EH (cell line): ENCODE measurements around the gene ENKUR.
A peak's percentile ranks its signal among the peaks of the same experiment; 100 is the strongest.
"Not testable (repeated sequence)": the region's sequence is repeated elsewhere in the genome, so short reads cannot be mapped to it uniquely, and the experiment has no call there.

ENCODE experiments used
- DNase-seq: peaks from one replicate; pipeline ENCODE4 v3.0.0-alpha.2; 2015; ENCODE audit warnings: low read depth

ENKUR gene

GRCh38 chr10:25023278-25023677 lies 7.3 kb upstream of the ENKUR start:
- DNase-seq: no peak

DNA sequence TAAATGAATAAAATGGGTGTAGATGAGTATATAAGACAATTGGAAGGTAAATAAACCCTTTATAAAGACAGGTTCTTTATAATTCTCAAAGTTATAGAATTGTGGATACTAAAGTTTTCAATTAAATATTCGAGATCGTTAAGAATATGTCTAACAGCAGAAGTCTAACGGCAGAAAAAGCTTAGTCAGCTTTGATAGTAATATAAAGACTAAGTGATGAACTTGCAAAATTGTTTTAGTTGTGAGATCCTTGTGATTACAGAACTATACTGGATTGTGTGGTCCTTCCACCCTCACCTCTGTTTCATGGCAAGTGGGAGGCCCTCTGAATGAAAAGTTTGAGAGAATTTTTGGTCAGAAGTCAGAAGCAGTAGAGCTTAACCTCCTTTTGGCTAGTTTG lies 2.7 kb upstream of the ENKUR start:
- DNase-seq: no peak

DNA sequence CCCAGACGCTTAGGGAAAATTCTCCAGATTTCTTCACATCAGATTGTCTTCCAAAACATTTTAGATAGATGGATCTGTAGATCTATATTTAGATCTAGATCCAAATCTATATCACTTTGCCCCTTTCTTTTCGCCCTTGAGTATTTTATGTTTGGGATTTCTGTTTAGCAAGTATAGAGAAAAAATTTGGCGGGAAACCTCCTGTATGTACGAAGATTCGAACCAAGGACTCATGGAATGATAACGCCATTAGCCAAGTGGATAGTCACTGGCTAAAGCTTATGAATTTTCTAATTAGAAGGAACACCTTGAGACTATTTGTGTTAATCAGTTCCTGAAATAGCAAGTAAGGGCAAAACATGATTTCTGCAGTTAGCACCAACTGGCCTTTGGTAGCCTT lies 1.7 kb upstream of the ENKUR start:
- no peak for DNase-seq

GRCh38 chr10:25017154-25017590 lies 1.2 kb upstream of the ENKUR start:
- no peak for DNase-seq

DNA sequence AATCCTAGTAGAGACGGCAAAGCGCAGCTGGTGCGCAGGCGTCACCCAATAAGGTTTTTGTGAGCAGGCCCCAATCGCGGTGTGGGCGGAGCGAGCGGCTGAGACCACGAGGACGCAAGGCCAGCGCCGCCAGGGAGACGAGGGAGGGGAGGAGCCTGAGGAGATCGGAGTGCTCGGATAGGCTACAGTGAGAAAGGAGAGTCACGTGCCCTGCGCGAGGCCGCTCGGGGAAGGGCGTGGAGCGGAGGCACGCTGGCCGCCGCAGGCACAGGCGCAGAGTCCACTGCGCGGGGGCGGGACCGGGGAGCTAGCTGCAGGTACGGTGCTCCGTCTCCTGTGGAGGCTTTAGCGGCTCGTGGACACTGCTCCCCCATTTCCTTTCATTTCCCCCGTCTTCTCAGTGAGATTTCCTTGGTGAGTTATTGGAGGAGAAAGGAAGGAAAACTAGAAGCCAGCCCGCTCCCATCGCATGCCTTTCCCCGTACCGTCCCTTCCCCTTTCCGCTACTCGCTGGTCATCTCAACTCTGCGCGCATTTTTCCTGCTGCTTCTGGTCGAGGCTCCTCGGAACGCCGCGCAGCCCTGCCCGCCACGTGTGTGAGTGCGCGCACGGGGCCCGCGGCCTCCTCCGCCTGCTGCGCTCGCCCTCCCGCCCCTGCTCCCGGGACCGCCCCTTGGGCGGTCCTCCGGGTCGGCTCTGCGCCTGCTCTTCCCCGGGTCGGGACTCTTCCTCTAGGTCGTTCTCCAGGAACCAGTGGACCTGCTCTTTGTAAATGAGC lies 607 bp upstream of the ENKUR start, which contains the start of gene THNSL1:
Gene THNSL1, plus strand, starts transcription at position 237 of the 778 bp plus-strand sequence. CDS start 6,612 bp downstream, outside the sequence.
- DNase-seq: peak; percentile 99

GRCh38 chr10:25014579-25014978 lies 1.4 kb downstream of the ENKUR start:
- DNase-seq: no peak

- DNase-seq: not testable (repeated sequence)
These were observed 4.4 kb downstream of the ENKUR start for GRCh38 chr10:25011591-25011990.

DNA sequence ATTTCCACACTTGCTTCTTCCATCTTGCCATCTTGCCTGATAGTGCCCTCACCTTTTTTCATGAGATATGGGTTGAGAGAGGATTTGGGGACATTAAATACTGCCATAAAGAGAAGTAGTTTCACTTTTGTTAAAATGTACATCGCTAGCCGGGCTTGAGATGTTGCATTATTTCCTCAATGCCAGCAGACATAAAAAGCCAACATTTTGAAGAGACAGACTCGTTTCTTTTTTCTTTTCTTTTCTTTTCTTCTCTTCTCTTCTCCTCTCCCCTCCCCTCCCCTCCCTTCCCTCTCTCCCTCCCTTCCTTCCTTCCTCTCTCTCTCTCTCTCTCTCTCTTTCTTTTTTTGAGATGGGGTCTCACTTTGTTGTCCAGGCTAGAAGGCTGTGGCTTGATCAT lies 17.9 kb downstream of the ENKUR start:
- no peak for DNase-seq

DNA sequence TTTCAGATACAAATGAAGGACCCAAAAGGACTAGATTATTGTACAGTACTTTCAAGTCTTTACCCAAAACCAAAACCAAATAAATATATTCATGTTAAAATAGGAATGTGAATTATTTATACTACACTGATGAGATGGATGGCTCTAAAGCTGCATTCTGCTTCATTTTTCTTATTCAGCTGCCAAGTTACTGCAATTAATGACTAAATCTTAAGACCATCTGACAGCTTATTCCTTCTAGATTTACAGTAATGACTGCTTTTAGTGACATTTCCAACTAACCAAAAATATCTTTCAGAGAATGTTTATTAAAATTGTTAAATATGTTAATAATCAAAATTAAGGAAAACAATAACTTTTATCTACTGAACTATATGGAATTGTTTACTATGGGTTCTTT lies 20.9 kb downstream of the ENKUR start:
- no peak for DNase-seq

DNA sequence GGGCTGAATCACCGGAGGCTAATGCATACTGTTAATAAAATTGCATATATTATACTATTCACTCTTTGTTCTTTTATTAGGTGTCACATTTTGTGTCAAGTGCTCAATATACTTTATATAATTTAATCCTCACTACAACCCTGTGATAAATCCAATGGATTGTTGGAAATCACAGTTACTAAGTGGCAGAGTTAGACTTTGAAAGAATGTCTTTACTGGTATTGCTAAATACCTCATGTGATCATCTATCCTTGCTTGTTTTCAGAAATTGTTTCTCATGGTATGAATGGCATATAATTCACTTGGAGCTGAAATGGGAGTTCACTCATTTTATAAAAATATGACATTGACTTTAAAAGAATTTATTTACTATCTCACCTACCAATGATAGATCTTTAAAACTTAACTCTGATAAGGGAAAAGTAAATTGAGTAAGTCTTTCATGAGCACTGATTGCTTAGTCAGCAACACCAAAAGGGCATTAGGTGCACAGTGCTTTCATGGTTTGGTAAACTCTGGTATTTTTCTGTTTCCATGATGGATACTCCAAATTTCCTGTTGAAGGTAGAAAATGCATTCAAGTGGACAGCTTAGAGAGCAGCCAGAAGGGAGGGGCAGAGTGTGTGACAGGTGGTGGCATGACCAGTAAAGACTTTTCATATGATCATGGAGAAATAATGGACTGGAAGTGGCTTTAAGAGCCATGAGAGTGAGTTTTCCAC lies 22.6 kb downstream of the ENKUR start:
- DNase-seq: no peak

GRCh38 chr10:24992512-24993133 lies 23.3 kb downstream of the ENKUR start:
- DNase-seq: no peak

GRCh38 chr10:24991298-24991697 lies 24.7 kb downstream of the ENKUR start:
- DNase-seq: no peak

DNA sequence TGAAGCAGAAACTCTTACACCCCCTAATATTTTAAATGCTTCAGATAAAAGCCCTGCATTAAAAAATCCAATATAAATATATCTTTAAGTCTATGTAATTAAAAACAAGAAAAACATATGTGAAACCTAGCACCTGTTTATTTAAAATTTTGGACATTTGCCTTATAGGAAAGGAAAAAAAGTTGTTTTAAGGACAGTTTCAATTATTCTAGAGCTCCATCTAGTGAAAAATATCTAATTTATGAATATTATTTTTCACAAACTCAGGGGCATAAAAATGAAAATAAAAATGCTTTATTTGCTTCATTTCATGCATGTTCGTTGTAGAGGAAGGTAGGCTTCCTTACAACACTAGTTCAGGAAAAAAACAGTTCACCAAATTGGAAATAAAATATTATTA lies 26.1 kb downstream of the ENKUR start:
- no peak for DNase-seq

DNA sequence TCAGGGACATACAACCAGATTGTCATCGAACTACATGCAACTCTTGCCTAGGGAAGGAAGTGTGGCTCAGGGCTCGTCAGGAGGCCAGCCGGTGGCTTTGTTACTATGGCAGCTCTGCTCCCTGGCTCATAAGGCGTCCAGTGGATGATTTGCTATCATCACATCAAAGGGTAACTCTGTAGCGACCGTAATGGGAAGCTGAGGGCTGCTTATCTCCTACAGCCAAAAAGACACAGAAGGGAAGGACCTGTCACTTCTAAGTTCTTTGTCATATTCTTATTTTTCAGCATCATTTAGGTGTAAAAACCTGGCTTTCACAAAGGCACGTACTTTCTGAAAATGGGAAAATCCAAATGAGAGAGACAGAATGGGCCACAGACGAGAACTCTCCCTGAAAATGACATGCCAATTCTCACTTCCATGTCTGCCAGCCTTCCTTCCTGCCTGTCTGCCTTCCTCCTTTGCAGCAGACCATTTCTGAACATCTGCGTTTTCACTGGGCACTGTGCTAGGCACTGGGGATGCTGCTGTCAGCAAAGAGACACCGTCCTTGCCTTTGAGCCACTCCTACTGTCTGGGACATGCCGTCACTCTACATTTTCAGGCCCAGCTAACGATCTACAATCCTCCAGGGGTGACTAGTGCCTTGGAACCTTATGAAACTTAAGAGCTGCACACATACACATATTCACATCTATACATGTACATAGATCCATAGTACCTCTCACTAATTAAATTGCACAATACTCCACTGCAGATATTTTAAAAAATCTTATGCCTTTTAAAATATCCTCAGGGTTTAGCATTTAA lies 26.9 kb downstream of the ENKUR start:
- no peak for DNase-seq

DNA sequence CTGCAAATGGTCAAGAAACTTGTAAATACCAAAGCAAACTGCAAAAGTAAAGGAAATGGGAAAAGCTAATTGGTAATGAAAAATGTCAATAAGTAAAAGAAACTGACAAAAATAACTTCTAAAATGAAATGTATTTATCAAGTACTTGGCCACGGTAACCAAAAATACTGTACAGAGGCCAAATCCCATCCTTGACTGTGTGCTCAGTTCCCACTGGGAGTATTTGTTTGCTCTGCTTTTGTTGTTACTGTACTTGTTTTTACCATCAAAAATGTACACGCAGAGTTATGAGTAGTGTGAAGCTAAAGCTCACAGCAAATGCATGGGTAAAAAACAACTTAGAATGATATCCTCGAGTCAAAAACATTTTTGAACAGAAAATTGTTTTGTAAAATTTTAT lies 31.1 kb downstream of the ENKUR start:
- DNase-seq: no peak

GRCh38 chr10:24983946-24984345 lies 32.0 kb downstream of the ENKUR start:
- peak; percentile 28 for DNase-seq

DNA sequence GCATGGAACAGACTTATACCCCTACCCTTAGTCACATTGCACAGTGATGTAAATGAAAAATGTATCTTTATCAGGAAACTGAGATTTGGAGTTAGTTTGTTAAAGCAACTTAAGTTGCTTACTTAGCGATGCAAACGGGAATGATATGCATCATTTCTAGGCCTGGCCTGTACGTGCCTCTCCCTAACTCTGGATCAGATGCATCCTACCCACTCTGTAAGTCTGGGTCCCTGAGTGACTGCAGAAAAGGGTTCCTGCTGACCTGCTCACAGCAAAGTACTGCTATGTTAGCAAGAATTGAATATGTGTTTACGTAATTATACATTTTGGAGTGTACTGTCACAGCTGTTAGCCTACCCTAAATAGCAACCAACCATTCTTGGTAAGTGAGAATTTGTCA lies 32.8 kb downstream of the ENKUR start:
- no peak for DNase-seq

- DNase-seq: no peak
These were observed 33.4 kb downstream of the ENKUR start for GRCh38 chr10:24982319-24983112.

GRCh38 chr10:24981161-24981710 lies 34.7 kb downstream of the ENKUR start:
- DNase-seq: no peak

GRCh38 chr10:24979685-24980084 lies 36.3 kb downstream of the ENKUR start:
- no peak for DNase-seq

GRCh38 chr10:24974976-24975375 lies 41.0 kb downstream of the ENKUR start:
- peak; percentile 74 for DNase-seq
